ENCODE measurements around the gene SNRNP25. TPM values are rescaled to one million over a fixed set of nuclear protein-coding genes. Genes with fewer than 3 reads are reported as not detected.
"Not testable (repeated sequence)": the region's sequence is repeated elsewhere in the genome, so short reads cannot be mapped to it uniquely, and the experiment has no call there.

Gene SNRNP25
- total RNA-seq, 6 donors from 2014 or later: 6.9 to 26.2 (median 16.0) TPM

- peaks cover 0 to 21% (median 7%) of the 10 kb centered on the region in 4 donors for H3K36me3 ChIP-seq
- H3K4me3 ChIP-seq: no peak overlapping the region
- H3K9me3 ChIP-seq: no peaks in the 10 kb centered on the region
- H3K27ac ChIP-seq: no peak overlapping the region
- no peak for DNase-seq
- WGBS, 2 donors: 91 to 93% methylated on average over 11 of the region's 11 CpGs
- H3K27me3 ChIP-seq: no peaks in the 10 kb centered on the region
- no peak for ATAC-seq (ENCODE audit: low FRiP score in 2 of 2)
- H3K4me1 ChIP-seq: peaks cover 0 to 13% (median 7%) of the 10 kb centered on the region in 4 donors
- TF ChIP-seq CTCF (IDR thresholded peaks at IDR 0.05): no peak
- TF ChIP-seq POLR2A (IDR thresholded peaks at IDR 0.05): no peak
- no peak for TF ChIP-seq EP300 (IDR thresholded peaks at IDR 0.05)
- TF ChIP-seq POLR2AphosphoS5 (IDR thresholded peaks at IDR 0.05): no peak
These were observed 11.6 kb upstream of the SNRNP25 start for GRCh38 chr16:42069-42457.

DNA sequence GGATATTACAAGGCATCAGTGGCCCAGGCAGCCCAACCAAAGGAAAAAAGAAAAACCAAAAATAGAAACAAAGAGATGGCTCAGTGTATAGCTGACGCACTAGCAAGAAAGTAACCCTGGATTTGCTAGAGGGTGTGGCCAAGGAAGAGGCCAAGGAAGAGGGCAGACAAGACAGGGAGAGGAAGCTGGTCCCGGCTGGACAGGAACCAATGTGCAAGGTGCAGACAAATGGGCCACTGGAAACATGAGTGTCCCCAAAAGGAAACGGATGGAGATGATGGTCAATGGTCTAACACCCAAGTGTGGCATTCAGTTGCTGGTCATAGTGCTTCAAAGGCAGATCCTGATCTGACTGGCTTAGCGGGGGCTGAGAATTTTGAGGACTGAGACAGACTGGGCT is 10.9 kb upstream of the SNRNP25 start:
- H3K9me3 ChIP-seq: no peaks in the 10 kb centered on the region
- no peaks in the 10 kb centered on the region for H3K27me3 ChIP-seq
- H3K36me3 ChIP-seq: peaks cover 0 to 25% (median 11%) of the 10 kb centered on the region in 4 donors
- DNase-seq (no peak), ATAC-seq (ENCODE audit: low FRiP score in 2 of 2) (no peak)
- H3K4me1 ChIP-seq: peaks cover 0 to 13% (median 7%) of the 10 kb centered on the region in 4 donors
- WGBS, 2 donors: 81 to 85% methylated on average over 4 of the region's 4 CpGs
- no peak overlapping the region for H3K27ac ChIP-seq
- H3K4me3 ChIP-seq: no peak overlapping the region
- TF ChIP-seq POLR2AphosphoS5 (IDR thresholded peaks at IDR 0.05) (no peak), POLR2A (IDR thresholded peaks at IDR 0.05) (no peak), CTCF (IDR thresholded peaks at IDR 0.05) (no peak), EP300 (IDR thresholded peaks at IDR 0.05) (no peak)

GRCh38 chr16:43294-43693 is 10.3 kb upstream of the SNRNP25 start:
- Histone ChIP-seq H3K4me1 (peaks cover 0 to 13% (median 6%) of the 10 kb centered on the region in 4 donors), H3K4me3 (no peak overlapping the region), H3K9me3 (no peaks in the 10 kb centered on the region), H3K27me3 (no peaks in the 10 kb centered on the region), H3K27ac (no peak overlapping the region), H3K36me3 (peaks cover 0 to 28% (median 11%) of the 10 kb centered on the region in 4 donors)
- WGBS, 2 donors: 77 to 83% methylated on average over 5 of the region's 5 CpGs
- TF ChIP-seq POLR2A (IDR thresholded peaks at IDR 0.05): no peak
- no peak for TF ChIP-seq CTCF (IDR thresholded peaks at IDR 0.05)
- no peak for TF ChIP-seq POLR2AphosphoS5 (IDR thresholded peaks at IDR 0.05)
- no peak for TF ChIP-seq EP300 (IDR thresholded peaks at IDR 0.05)
- DNase-seq (no peak), ATAC-seq (ENCODE audit: low FRiP score in 2 of 2) (no peak)

GRCh38 chr16:44655-45054 is 9.0 kb upstream of the SNRNP25 start:
- Histone ChIP-seq H3K27ac (no peak overlapping the region), H3K9me3 (no peaks in the 10 kb centered on the region), H3K36me3 (peaks cover 0 to 29% (median 11%) of the 10 kb centered on the region in 4 donors), H3K4me1 (peaks cover 0 to under 1% (median 0%) of the 10 kb centered on the region in 4 donors), H3K27me3 (no peaks in the 10 kb centered on the region), H3K4me3 (no peak overlapping the region)
- no peak for DNase-seq
- ATAC-seq (ENCODE audit: low FRiP score in 2 of 2): no peak
- whole genome bisulfite sequencing, 2 donors: 96 to 97% methylated on average over 8 of the region's 8 CpGs
- TF ChIP-seq EP300 (IDR thresholded peaks at IDR 0.05) (no peak), CTCF (IDR thresholded peaks at IDR 0.05) (no peak), POLR2AphosphoS5 (IDR thresholded peaks at IDR 0.05) (no peak), POLR2A (IDR thresholded peaks at IDR 0.05) (no peak)

GRCh38 chr16:45454-45853 is 8.2 kb upstream of the SNRNP25 start:
- 80 to 85% methylated on average over 5 of the region's 5 CpGs for WGBS, 2 donors
- Histone ChIP-seq H3K4me1 (no peaks in the 10 kb centered on the region), H3K9me3 (no peaks in the 10 kb centered on the region), H3K27me3 (no peaks in the 10 kb centered on the region), H3K27ac (no peak overlapping the region), H3K36me3 (peaks cover 0 to 29% (median 11%) of the 10 kb centered on the region in 4 donors), H3K4me3 (no peak overlapping the region)
- TF ChIP-seq POLR2A (IDR thresholded peaks at IDR 0.05): no peak
- TF ChIP-seq EP300 (IDR thresholded peaks at IDR 0.05): no peak
- TF ChIP-seq CTCF (IDR thresholded peaks at IDR 0.05): no peak
- no peak for TF ChIP-seq POLR2AphosphoS5 (IDR thresholded peaks at IDR 0.05)
- ATAC-seq (ENCODE audit: low FRiP score in 2 of 2): no peak
- DNase-seq: no peak

DNA sequence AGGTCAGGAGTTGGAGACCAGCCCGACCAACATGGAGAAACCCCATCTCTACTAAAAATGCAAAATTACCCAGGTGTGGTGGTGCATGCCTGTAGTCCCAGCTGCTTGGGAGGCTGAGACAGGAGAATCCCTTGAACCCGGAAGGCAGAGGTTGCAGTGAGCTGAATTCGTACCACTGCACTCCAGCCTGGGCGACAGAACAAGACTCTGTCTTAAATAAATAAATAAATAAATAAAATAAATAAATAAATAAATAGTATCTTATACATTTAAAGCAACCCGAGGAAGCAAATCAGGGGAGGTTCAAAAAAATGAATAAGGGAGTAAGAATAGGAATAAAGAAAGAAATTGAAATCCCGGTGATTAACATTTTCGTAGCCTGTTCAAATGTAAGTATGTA is 7.1 kb upstream of the SNRNP25 start:
- H3K4me1 ChIP-seq; ATAC-seq (ENCODE audit: low FRiP score in 2 of 2); H3K27ac ChIP-seq; H3K4me3 ChIP-seq; H3K9me3 ChIP-seq; H3K27me3 ChIP-seq; DNase-seq: not testable (repeated sequence)
- H3K36me3 ChIP-seq: peaks cover 0 to 29% (median 11%) of the 10 kb centered on the region in 4 donors
- WGBS, 2 donors: 96% methylated on average over 7 of the region's 7 CpGs

All from upper lobe of left lung (tissue), 6 donors.